ENCODE data around the gene ABI2.
"Not testable (repeated sequence)": the region's sequence is repeated elsewhere in the genome, so short reads cannot be mapped to it uniquely, and the experiment has no call there.

Gene ABI2

DNA sequence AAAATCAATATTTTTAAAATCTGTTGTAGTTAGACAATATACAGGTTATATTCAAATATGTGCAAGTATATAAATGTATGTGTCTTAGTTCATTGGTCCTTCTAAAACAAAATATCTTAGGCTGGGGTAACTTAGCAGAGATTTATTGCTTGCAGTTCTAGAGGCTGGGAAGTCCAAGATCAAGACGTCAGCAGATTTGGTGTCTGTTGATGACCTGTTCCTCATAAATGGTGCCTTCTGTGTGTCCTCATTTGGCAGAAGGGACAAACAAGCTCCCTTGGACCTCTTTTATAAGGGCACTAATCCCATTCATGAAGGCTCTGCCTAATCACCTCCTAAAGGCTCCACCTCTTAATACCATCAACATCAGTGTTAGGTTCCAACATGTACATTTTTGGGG lies 31.3 kb downstream of the ABI2 start:
- DNase-seq (ENCODE audit: low read depth), result no peak

DNA sequence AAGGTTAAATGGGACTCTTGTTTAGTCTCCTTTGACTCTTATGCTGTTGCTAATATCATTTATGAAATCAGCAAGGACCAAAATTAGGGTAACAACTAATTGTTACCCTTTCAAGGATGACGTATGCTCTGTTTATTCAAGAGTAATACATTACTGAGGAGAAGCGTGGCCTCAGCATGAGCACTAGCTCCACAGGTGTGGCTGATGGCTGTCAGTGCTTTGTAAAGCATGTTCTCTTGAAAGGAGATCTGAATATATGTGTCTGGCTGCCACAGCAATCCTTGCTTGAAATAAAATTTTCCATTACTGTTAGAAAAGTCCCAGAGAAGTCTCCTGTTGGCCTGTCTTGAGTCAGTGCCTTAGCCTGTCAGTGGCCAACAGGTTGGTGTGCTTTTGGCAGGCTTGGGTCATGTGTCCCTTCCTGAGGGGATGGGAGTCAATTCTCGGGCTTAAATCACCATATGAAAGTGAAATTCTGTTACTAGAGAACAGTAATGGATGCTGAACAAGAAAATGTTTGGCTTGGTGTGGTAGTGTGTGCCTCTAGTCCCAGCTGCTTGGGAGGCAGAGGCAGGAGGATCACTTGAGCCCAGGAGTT lies 32.7 kb downstream of the ABI2 start:
- no peak for DNase-seq (ENCODE audit: low read depth)

DNA sequence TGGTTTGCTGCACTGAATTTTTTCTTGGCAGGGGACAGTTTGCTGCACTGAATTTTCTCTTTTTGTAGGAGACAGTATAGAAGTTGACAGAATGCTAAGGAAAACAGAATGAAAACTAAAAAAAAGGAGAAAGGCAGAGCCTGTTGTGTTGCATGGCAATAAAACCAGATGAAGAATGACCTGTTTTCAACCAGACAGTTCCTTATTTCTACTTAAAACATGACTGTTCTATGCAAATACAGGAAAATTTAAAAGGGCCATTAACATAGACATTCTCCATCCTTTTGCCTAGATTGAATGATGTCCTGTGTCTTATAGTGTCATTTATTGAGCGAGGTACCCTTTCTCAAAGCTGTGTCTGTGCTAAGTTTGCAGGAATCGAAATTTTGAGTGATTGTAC lies 33.3 kb downstream of the ABI2 start:
- no peak for DNase-seq (ENCODE audit: low read depth)

DNA sequence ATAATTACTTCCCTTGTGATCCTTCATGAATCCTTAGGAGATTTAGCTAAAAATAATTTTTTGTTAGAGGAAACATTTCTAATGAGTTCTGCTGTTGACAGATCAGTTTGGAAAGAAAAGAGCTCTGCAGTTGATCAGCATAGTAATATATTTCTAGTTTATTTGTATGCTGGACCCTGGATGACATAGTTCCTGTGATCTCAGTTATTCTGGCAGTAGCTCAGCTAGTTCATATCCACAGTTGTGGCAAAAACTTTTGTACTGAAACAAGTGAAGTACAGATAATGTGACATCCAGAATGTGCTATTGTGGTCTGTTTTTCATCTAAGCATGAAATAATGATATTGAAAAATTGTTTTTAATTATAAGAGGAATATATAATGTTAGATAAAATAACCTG lies 33.7 kb downstream of the ABI2 start:
- no peak for DNase-seq (ENCODE audit: low read depth)

DNA sequence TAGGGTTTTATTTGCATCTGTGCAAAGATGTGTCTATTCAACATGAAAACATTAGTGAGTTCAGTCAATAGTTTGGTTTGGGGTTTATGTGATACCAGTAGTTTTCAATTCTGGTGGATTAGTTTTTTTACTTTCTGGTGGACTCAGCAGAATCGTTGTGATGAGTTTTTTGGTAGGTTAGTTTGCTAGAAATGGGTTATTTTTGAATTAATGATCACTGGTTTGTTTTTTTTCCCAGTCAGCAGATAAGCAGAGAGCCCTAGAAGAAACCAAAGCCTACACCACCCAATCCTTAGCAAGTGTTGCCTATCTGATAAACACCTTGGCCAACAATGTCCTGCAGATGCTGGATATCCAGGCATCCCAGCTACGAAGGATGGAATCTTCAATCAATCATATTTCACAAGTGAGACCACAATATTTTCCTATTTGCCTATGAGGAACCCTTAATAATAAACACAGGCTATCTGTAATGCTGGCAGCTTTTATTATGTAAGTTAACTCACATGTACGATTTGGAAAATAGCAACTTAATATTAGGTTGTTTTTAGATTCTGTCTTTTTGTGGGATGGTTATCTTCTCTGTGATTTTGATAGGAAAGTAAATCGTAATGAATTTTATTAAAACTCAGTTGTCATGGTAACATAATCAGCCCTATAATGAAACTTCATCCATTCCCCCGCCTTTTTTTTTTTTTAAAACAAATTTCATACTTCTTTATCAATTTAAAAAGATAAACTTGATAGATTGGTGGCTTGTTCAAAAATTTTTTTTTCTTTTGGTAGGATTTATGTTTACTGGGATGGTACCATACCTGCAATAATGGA lies 38.7 kb downstream of the ABI2 start:
- no peak for DNase-seq (ENCODE audit: low read depth)

DNA sequence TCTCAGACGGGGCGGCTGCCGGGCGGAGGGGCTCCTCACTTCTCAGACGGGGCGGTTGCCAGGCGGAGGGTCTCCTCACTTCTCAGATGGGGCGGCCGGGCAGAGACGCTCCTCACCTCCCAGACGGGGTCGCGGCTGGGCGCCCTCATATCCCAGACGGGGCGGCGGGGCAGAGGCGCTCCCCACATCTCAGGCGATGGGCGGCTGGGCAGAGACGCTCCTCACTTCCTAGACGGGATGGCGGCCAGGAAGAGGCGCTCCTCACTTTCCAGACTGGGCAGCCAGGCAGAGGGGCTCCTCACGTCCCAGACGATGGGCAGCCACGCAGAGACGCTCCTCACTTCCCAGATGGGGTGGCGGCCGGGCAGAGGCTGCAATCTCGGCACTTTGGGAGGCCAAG lies 44.5 kb downstream of the ABI2 start:
- not testable (repeated sequence) for DNase-seq (ENCODE audit: low read depth)

DNA sequence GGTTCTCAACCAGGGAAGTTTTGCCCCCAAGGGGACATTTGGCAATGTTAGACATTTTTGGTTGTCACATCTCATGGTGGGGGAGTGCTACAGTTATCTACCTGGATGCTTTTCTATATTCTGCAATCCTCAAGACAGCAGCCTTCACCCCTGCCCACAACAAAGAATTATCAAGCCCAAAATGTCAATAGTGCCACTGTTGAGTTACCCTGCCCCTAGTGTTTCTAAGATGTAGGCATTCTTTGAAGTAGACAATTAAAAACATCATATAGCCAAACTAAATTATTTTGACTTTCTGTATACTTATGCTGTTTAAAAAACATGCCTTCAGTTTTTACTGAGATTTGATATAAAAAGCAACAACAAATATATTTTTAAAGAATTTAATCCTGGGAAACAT lies 48.0 kb downstream of the ABI2 start:
- no peak for DNase-seq (ENCODE audit: low read depth)

DNA sequence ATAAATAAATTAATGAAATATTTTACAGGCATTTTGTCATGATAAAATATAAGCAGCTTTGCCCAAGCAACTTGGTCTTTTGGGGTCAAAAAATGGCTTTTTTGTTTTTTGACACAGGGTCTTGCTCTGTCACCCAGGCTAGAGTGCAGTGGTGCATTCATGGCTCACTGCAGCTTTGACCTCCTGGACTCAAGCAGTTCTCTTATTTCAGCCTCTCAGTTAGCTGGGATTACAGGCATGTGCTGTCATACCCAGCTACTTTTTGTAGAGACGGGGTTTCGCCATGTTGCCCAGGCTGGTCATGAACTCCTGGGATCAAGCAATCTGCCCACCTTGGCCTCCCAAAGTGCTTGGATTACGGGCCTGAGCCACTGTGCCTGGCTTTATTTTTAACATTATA lies 51.0 kb downstream of the ABI2 start:
- DNase-seq (ENCODE audit: low read depth), result no peak

DNA sequence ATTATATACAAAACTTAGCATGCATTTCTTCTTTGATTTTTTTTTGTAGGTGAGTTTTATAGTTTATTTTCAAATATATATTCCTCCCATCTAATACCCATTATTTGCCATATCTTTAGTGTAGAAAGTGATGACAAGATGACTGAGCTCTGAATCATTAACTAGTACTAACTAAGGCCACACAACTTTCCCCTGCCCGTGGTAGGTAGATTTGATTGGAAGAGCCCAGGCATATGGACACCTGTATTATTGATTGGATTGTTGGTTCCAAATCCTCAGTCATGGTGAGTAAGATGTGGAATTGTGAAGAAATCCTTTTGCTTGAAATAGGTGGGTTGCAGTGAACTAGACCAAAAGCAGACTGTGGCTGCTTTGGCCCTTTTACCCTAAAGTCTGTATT lies 54.8 kb downstream of the ABI2 start:
- no peak for DNase-seq (ENCODE audit: low read depth)

DNA sequence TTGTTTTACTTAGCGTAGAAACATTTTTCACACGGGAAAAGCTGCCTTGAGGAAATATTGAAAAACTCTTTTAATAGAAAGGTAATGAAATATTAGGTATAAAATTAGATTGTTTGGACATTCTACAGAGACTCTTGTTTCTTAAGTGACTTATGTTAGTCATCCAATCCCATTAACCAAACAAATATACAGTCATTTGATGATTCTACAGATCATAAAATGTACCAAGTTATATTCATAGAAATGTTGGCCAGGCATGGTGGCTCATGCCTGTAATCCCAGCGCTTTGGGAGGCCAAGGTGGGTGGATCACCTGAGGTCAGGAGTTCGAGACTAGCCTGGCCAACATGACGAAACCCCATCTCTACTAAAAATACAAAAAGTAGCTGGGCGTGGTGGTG lies 60.0 kb downstream of the ABI2 start:
- DNase-seq (ENCODE audit: low read depth), result not testable (repeated sequence)

DNA sequence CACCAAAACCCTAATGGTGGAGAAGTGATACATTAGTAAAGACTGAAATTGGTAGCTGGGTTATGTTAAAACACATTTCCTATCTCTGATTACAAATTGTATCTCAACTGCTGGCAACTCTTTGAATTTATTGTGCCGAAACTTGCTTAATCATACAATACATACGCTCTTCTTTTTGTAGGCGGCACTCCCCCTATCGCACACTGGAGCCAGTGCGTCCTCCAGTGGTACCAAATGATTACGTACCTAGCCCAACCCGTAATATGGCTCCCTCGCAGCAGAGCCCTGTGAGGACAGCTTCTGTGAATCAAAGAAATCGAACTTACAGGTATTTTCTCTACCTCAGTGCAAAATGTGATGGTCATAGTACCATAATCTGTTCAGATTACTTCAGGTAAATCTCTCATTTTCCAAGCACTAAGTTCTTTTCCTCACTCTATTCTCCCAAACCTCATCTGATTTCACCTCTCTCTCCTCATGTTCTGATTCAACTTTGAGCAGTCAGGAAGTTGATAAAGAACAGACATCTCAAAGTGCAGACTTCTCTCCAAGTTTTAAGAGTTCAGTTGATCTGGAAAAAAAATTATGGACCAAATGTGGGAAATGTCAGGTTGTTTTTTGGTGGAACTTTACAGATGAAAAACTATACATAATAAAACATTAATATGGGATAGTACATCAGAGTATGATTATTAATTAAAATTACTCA lies 66.5 kb downstream of the ABI2 start:
- DNase-seq (ENCODE audit: low read depth), result no peak

DNA sequence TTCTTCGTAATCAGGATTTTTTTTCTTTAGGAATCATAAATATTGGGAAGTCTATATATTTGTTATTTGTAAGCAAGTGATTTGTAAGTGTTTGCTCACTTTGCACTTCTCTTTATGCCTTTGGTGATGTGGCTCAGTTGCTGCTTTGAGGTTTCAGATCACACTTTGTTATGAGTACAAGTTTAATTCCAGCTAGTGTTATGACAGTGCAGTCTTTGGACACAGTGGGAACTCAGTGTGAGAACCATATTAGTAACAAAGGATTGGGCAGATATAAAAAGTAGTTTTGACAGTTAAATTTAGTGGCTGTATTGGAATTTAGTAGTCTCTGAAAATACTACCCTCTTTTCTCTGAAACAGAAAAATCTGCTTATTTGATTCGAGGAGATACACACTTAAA lies 67.7 kb downstream of the ABI2 start:
- no peak for DNase-seq (ENCODE audit: low read depth)

DNA sequence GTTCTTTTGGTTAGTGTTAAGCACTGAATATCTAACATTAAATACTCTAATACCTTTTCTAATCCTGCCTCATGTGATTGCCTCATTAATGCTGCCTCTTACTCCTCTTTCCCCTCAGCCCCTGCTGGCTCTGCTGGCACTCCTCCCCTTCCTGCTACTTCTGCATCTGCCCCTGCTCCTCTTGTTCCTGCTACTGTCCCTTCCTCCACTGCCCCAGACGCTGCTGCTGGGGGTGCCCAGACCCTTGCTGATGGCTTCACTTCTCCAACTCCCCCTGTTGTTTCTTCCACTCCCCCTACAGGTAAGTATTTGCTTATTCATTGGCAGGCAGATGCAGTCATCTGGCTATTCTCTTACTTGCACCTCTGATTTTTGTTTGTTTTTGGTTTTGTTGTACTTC lies 68.5 kb downstream of the ABI2 start:
- DNase-seq (ENCODE audit: low read depth), result no peak

DNA sequence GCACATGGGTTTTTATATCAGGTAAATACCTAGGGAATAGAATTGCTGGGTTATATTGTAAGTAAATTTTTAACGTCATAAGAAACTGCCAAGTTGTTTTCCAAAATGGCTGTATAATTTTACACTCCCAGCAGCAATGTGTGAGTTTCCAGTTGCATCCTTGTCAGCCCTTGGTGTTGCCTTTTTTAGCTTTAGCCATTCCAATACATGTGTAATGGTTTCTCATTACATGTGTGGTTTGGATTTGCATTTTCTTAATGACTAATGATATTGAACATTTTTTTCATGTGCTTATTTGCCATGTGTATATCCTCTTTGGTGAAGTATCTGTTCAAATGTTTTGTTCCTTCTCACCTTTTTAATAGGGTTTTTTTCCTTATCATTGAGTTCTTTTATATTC lies 70.8 kb downstream of the ABI2 start:
- no peak for DNase-seq (ENCODE audit: low read depth)

DNA sequence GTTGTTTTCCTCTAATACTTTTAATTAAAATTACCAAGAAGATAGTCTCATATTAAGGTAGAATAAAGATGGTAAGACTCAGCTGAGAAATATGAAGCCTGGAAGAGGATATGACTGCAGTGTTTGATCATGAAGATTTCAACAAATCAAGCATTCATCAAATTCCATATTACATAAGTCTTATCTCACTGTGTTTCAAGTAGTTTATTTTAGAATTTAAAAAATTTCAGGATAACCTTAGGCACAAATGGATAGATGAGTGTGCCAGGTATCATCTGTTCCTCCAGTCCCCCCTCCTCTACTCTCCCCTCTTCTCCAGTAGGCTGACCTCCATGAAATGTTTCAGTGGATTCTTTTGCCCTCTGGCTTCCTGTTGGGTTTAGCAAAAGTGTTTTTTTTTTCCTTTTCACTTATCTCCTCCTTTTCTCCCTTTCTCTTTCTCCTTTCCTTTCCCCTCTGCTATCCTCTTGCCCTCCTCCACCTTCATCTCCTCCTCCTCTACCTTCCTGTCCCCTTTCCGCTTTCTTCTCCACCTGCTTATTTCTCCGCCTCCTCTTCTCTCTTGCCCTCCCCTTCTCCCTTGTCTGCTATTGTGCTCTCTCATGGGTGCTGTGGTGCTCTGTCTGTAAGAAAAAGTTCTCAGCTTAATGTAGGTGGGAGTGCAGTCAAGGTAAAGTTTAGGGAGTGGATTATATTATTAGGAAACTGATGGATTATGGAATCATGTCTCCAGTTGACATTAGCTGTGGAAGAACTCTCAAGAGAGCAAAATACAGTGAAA lies 72.8 kb downstream of the ABI2 start:
- DNase-seq (ENCODE audit: low read depth), result no peak

DNA sequence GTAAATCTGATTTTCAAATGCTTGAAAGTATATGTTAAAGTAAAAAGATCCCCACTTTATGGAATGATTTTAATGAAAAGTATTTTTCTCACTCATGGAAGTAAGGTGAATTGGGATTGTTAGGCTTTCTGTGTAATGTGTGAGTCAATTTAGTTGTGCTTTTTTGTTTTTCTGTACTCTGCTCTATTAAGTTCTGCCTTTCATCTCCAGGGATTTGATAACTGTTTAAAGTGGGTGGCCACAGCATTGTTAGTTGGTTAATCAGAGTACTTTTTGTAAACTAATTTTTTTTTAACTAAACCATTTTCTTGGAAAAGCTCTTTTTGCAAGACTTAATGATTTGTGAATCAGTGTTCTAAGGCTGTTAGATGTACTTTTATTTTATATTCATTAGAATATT lies 76.8 kb downstream of the ABI2 start:
- DNase-seq (ENCODE audit: low read depth), result no peak

DNA sequence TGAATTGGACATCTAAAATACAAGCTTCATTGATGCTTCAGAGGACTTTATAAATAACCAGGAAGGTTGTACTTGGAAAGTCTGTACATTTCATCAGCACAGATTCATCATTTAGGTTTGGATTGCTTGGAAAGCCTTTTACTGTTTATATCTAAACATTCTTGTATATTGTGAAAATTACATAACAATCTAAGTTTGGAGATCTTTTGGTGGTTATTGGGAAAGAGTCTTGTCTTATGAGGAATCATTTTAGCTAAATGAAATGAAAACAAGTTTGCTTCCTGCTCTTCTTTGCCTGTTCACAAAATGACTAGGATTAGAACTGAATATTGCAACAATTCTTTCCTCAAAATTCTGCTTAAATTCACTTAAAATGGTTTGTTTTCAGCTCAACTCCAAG lies 79.3 kb downstream of the ABI2 start:
- DNase-seq (ENCODE audit: low read depth), result no peak

DNA sequence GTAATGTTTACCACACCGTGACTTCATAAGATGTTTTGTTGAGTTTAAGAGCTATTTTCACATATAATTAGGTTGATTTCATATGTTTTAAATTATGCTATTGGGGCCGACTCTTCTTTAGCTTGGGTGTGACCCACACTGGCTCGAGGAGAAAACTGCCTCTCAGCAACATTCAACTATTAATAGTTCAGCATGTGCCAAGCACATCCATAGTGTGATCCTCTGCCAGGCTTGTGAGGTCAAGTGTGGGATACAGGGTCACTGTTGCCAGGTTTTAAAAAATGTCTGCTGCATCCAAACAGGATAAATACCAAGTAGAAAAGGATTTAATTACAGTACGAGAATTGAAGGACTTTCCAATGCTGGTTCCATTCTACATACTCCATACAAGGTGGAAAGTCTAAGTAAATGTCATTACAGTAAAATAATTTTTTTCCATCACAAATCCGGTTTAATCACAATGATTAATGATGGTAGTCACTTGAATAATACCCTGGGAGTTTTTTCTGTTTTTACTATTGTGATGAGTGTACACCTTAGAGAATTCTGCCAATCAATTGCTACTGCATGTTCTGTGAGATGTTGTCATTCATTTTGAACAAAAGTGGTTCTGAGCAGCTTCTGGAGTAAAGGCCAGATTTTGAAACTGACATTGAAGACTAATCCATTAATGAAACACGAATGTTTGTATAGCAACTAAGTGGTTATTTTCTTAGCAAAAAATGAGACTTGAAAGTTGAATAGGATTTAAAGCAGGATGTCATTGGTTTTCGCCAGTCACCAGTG lies 84.5 kb downstream of the ABI2 start:
- DNase-seq (ENCODE audit: low read depth), result no peak

DNA sequence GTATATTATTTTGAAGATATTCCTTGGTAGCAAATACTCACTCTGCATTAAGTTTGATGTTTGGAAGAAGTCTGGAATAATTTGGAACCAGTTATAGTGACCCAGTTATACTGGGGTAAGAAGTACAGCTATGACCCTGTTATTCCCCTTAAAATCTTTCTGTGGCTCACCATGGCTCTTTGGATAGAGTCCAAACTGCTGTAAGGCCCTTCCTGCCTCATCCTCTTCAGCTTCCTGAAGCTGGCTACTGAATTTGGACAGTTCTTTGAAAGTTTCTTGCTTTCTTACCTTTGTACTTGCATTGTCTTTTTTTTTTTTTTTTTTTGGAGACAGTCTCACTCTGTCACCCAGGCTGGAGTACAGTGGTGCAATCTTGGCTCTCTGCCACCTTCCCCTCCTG lies 85.6 kb downstream of the ABI2 start:
- DNase-seq (ENCODE audit: low read depth), result no peak

DNA sequence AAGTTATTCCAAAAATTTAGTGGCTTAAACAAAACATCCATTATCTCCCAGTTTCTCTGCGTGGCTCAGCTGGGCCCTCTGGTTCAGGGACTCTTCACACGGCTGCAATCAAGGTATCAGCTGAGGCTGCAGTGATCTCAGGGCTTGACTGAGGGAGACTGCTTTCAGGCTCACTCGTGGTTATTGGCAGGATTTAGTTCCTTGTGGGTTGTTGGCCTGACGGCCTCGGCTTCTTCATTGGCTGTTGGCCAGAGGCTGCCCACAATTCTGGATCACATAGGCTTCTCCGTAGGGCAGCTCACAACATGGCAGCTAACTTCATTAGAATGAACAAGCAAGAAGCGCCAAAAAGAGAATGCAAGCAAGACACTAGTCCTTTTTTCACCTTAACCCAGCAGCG lies 90.1 kb downstream of the ABI2 start:
- no peak for DNase-seq (ENCODE audit: low read depth)

DNA sequence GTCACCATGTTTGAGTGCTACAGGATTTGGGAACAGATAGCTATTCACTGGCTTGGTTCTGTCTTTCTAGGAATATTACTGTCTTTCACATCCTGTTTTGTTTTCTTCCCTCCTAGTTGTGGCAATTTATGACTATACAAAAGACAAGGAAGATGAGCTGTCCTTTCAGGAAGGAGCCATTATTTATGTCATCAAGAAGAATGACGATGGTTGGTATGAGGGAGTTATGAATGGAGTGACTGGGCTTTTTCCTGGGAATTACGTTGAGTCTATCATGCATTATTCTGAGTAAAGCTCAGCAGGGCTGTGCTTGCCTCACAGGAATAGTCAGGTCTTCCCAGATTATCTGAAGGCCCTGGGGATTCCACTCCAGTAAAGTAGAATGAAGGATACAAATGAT lies 98.9 kb downstream of the ABI2 start:
- no peak for DNase-seq (ENCODE audit: low read depth)

DNA sequence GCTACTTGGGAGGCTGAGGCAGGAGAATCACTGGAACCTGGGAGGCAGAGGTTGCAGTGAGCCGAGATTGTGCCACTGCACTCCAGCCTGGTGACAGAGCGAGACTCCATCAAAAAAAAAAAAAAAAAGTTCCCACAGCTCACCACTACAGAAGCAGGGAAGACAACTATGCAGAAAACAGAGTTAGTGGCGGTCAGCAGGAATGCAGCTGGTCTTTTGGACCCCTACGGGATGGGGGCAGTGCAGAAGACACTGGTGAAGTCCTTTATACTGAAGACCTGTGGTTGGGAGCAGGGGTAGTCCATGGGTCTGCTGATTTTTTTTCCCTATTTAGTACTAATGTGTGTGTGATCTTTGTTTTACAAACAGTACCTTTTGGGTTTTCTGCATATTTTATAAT lies 101.4 kb downstream of the ABI2 start:
- not testable (repeated sequence) for DNase-seq (ENCODE audit: low read depth)
